ENCODE results near the gene CUBN.

Gene CUBN

GRCh38 chr10:16904049-16904448, 225.6 kb downstream of the CUBN start:
- TF ChIP-seq CTCF (conservative IDR thresholded peaks at IDR 0.05) (no peak), ZFX (IDR thresholded peaks at IDR 0.05) (no peak)

GRCh38 chr10:16902606-16903005, 227.0 kb downstream of the CUBN start:
- H3K27ac ChIP-seq, result no peak overlapping the region
- TF ChIP-seq ZFX (IDR thresholded peaks at IDR 0.05) (no peak), CTCF (conservative IDR thresholded peaks at IDR 0.05) (no peak)

More at GRCh38 chr10:16904049-16904448, 225.6 kb downstream of the CUBN start:
- no peak overlapping the region for H3K27ac ChIP-seq

- H3K27ac ChIP-seq, result no peak overlapping the region
- TF ChIP-seq ZFX (IDR thresholded peaks at IDR 0.05) (no peak), CTCF (conservative IDR thresholded peaks at IDR 0.05) (no peak)
Measured at GRCh38 chr10:16901106-16901505, 228.5 kb downstream of the CUBN start.

- H3K27ac ChIP-seq, result no peak overlapping the region
- TF ChIP-seq ZFX (IDR thresholded peaks at IDR 0.05) (no peak), CTCF (conservative IDR thresholded peaks at IDR 0.05) (no peak)
Measured at GRCh38 chr10:16896993-16897392, 232.6 kb downstream of the CUBN start.

- H3K27ac ChIP-seq, result no peak overlapping the region
- TF ChIP-seq CTCF (conservative IDR thresholded peaks at IDR 0.05) (no peak), ZFX (IDR thresholded peaks at IDR 0.05) (no peak)
Measured at GRCh38 chr10:16894821-16895220, 234.8 kb downstream of the CUBN start.

- no peak overlapping the region for H3K27ac ChIP-seq
- TF ChIP-seq ZFX (IDR thresholded peaks at IDR 0.05), result no peak
- no peak for TF ChIP-seq CTCF (conservative IDR thresholded peaks at IDR 0.05)
Measured at GRCh38 chr10:16893664-16894063, 235.9 kb downstream of the CUBN start.

GRCh38 chr10:16891375-16892313, 238.0 kb downstream of the CUBN start:
- H3K27ac ChIP-seq, result peak overlapping the region; percentile 10; the same call in 1 of the 2 replicates
- TF ChIP-seq CTCF (conservative IDR thresholded peaks at IDR 0.05) (peak; percentile 33), ZFX (IDR thresholded peaks at IDR 0.05) (no peak)
